HEK293 (cell line): ENCODE data around the gene BICRA.

Source experiments
- ZBTB17 ChIP-seq: fragments of 450-650 bp; formaldehyde crosslinking; IDR thresholded peaks from 2 replicates; pipeline ENCODE4 v1.5.1; 2016; ENCODE audit warnings: missing biosample characterization, missing genetic modification characterization
- ZBTB7A ChIP-seq: fragments of 450-650 bp; formaldehyde crosslinking; IDR thresholded peaks from 2 replicates; pipeline ENCODE4 v1.5.1; 2016; ENCODE audit warnings: low read depth, missing biosample characterization, missing genetic modification characterization
- ZNF555 ChIP-seq: fragments of 450-650 bp; formaldehyde crosslinking; conservative IDR thresholded peaks from 2 replicates; pipeline ENCODE4 v1.5.1; 2017; ENCODE audit warnings: missing biosample characterization, mild to moderate bottlenecking, missing genetic modification characterization, inconsistent platforms
- ZNF558 ChIP-seq: fragments of 450-650 bp; formaldehyde crosslinking; IDR thresholded peaks from 2 replicates; pipeline ENCODE4 v1.5.1; 2016; ENCODE audit warnings: missing biosample characterization, missing genetic modification characterization
- ZNF621 ChIP-seq: fragments of 450-650 bp; formaldehyde crosslinking; IDR thresholded peaks from 2 replicates; pipeline ENCODE4 v1.5.1; 2017; ENCODE audit warnings: missing biosample characterization, missing genetic modification characterization
- TF ChIP-seq, protein P1 (sequence below): fragments of 450-650 bp; formaldehyde crosslinking; IDR thresholded peaks from 2 replicates; pipeline ENCODE4 v1.5.1; 2016; ENCODE audit warnings: missing biosample characterization, missing genetic modification characterization
- TF ChIP-seq, protein P2 (sequence below): fragments of 450-650 bp; formaldehyde crosslinking; IDR thresholded peaks from 2 replicates; pipeline ENCODE4 v1.5.1; 2016; ENCODE audit warnings: missing biosample characterization, missing genetic modification characterization
- TF ChIP-seq, protein P3 (sequence below): fragments of 450-650 bp; formaldehyde crosslinking; IDR thresholded peaks from 2 replicates; pipeline ENCODE4 v1.5.1; 2016; ENCODE audit warnings: missing biosample characterization, missing genetic modification characterization
- TF ChIP-seq, protein P4 (sequence below): fragments of 450-650 bp; formaldehyde crosslinking; IDR thresholded peaks from 2 replicates; pipeline ENCODE4 v1.5.1; 2016; ENCODE audit warnings: missing biosample characterization, missing genetic modification characterization
- TF ChIP-seq, protein P5 (sequence below): fragments of 450-650 bp; formaldehyde crosslinking; IDR thresholded peaks from 2 replicates; pipeline ENCODE4 v1.5.1; 2016; ENCODE audit warnings: missing biosample characterization, missing genetic modification characterization, low read depth

DNA sequence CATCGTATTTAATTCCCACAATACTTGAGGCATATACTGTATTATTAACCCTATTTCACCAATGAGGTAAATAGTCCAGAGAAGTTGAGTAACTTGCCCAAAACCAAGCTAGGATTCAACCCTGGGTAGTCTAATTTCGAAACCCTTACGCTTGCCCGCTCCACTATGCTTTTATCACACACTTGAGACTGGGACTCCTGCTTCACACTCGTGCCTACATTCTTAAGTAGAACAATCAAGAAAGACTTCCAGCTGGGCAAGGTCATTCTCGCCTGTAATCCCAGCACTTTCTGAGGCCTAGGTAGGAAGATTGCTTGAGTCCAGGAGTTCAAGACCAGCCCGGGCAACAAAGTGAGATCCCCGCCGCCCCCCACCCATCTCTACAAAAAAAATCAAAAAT, 39.6 kb upstream of the BICRA start:
- TF ChIP-seq, protein P1, sequence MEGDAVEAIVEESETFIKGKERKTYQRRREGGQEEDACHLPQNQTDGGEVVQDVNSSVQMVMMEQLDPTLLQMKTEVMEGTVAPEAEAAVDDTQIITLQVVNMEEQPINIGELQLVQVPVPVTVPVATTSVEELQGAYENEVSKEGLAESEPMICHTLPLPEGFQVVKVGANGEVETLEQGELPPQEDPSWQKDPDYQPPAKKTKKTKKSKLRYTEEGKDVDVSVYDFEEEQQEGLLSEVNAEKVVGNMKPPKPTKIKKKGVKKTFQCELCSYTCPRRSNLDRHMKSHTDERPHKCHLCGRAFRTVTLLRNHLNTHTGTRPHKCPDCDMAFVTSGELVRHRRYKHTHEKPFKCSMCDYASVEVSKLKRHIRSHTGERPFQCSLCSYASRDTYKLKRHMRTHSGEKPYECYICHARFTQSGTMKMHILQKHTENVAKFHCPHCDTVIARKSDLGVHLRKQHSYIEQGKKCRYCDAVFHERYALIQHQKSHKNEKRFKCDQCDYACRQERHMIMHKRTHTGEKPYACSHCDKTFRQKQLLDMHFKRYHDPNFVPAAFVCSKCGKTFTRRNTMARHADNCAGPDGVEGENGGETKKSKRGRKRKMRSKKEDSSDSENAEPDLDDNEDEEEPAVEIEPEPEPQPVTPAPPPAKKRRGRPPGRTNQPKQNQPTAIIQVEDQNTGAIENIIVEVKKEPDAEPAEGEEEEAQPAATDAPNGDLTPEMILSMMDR (tag by site-specific recombination), result no peak
- TF ChIP-seq ZBTB17 (tag by site-specific recombination) (no peak), ZNF555 (tag by site-specific recombination) (no peak), ZNF621 (tag by site-specific recombination) (no peak), ZNF558 (tag by site-specific recombination) (no peak), ZBTB7A (tag by site-specific recombination) (no peak)
- TF ChIP-seq, protein P2, sequence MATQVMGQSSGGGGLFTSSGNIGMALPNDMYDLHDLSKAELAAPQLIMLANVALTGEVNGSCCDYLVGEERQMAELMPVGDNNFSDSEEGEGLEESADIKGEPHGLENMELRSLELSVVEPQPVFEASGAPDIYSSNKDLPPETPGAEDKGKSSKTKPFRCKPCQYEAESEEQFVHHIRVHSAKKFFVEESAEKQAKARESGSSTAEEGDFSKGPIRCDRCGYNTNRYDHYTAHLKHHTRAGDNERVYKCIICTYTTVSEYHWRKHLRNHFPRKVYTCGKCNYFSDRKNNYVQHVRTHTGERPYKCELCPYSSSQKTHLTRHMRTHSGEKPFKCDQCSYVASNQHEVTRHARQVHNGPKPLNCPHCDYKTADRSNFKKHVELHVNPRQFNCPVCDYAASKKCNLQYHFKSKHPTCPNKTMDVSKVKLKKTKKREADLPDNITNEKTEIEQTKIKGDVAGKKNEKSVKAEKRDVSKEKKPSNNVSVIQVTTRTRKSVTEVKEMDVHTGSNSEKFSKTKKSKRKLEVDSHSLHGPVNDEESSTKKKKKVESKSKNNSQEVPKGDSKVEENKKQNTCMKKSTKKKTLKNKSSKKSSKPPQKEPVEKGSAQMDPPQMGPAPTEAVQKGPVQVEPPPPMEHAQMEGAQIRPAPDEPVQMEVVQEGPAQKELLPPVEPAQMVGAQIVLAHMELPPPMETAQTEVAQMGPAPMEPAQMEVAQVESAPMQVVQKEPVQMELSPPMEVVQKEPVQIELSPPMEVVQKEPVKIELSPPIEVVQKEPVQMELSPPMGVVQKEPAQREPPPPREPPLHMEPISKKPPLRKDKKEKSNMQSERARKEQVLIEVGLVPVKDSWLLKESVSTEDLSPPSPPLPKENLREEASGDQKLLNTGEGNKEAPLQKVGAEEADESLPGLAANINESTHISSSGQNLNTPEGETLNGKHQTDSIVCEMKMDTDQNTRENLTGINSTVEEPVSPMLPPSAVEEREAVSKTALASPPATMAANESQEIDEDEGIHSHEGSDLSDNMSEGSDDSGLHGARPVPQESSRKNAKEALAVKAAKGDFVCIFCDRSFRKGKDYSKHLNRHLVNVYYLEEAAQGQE, result no peak
- TF ChIP-seq, protein P3, sequence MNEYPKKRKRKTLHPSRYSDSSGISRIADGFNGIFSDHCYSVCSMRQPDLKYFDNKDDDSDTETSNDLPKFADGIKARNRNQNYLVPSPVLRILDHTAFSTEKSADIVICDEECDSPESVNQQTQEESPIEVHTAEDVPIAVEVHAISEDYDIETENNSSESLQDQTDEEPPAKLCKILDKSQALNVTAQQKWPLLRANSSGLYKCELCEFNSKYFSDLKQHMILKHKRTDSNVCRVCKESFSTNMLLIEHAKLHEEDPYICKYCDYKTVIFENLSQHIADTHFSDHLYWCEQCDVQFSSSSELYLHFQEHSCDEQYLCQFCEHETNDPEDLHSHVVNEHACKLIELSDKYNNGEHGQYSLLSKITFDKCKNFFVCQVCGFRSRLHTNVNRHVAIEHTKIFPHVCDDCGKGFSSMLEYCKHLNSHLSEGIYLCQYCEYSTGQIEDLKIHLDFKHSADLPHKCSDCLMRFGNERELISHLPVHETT (tag by site-specific recombination), result no peak
- TF ChIP-seq, protein P4, sequence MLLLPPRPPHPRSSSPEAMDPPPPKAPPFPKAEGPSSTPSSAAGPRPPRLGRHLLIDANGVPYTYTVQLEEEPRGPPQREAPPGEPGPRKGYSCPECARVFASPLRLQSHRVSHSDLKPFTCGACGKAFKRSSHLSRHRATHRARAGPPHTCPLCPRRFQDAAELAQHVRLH, result no peak
- TF ChIP-seq, protein P5, sequence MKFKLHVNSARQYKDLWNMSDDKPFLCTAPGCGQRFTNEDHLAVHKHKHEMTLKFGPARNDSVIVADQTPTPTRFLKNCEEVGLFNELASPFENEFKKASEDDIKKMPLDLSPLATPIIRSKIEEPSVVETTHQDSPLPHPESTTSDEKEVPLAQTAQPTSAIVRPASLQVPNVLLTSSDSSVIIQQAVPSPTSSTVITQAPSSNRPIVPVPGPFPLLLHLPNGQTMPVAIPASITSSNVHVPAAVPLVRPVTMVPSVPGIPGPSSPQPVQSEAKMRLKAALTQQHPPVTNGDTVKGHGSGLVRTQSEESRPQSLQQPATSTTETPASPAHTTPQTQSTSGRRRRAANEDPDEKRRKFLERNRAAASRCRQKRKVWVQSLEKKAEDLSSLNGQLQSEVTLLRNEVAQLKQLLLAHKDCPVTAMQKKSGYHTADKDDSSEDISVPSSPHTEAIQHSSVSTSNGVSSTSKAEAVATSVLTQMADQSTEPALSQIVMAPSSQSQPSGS, result no peak
